Measurements from ENCODE around the gene RTN4IP1.

DNA sequence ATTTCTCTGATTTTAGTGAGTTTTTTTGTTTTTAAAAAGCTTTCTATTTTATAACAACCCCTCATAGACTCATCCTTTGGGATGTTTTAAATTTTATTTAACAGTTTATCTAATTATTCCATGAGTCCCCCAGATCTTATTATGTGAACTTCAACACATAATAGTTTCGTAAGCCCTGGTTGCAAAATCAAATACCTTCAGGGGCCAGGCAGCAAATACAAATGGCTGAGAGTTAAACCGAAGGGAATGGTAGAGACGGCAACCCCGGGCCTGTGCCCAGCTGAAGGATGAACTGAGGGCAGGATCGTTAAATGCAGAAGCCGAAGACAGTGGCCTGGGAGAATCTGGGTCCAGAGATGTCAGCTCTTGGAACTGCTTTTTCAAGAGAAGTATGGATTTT, 88.4 kb downstream of the RTN4IP1 start:
- TF ChIP-seq CHD4 (IDR thresholded peaks at IDR 0.05; ENCODE audit: insufficient read depth, insufficient replicate concordance, low read depth, low read length, poor library complexity, severe bottlenecking) = no peak
- TF ChIP-seq, protein P1, sequence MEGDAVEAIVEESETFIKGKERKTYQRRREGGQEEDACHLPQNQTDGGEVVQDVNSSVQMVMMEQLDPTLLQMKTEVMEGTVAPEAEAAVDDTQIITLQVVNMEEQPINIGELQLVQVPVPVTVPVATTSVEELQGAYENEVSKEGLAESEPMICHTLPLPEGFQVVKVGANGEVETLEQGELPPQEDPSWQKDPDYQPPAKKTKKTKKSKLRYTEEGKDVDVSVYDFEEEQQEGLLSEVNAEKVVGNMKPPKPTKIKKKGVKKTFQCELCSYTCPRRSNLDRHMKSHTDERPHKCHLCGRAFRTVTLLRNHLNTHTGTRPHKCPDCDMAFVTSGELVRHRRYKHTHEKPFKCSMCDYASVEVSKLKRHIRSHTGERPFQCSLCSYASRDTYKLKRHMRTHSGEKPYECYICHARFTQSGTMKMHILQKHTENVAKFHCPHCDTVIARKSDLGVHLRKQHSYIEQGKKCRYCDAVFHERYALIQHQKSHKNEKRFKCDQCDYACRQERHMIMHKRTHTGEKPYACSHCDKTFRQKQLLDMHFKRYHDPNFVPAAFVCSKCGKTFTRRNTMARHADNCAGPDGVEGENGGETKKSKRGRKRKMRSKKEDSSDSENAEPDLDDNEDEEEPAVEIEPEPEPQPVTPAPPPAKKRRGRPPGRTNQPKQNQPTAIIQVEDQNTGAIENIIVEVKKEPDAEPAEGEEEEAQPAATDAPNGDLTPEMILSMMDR (IDR thresholded peaks at IDR 0.05 in 2 of 3, conservative IDR thresholded peaks at IDR 0.05 in 1 of 3; ENCODE audit: insufficient read depth in 2 of 3, low read depth in 1 of 3, low read length in 3 of 3) = no peak
- TF ChIP-seq, protein P2, sequence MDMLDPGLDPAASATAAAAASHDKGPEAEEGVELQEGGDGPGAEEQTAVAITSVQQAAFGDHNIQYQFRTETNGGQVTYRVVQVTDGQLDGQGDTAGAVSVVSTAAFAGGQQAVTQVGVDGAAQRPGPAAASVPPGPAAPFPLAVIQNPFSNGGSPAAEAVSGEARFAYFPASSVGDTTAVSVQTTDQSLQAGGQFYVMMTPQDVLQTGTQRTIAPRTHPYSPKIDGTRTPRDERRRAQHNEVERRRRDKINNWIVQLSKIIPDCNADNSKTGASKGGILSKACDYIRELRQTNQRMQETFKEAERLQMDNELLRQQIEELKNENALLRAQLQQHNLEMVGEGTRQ (CRISPR knock-in tag; IDR thresholded peaks at IDR 0.05) = no peak
- no peak for TF ChIP-seq SIN3A (IDR thresholded peaks at IDR 0.05; ENCODE audit: borderline replicate concordance in 2 of 2, control insufficient read depth in 1 of 2, low read depth in 2 of 2, low read length in 2 of 2)
- no peak for TF ChIP-seq BRD4 (IDR thresholded peaks at IDR 0.05)
- no peak for TF ChIP-seq ZSCAN32 (CRISPR knock-in tag; IDR thresholded peaks at IDR 0.05)
- no peak for TF ChIP-seq RFX5 (IDR thresholded peaks at IDR 0.05; ENCODE audit: low read depth, low read length)
- TF ChIP-seq, protein P3, sequence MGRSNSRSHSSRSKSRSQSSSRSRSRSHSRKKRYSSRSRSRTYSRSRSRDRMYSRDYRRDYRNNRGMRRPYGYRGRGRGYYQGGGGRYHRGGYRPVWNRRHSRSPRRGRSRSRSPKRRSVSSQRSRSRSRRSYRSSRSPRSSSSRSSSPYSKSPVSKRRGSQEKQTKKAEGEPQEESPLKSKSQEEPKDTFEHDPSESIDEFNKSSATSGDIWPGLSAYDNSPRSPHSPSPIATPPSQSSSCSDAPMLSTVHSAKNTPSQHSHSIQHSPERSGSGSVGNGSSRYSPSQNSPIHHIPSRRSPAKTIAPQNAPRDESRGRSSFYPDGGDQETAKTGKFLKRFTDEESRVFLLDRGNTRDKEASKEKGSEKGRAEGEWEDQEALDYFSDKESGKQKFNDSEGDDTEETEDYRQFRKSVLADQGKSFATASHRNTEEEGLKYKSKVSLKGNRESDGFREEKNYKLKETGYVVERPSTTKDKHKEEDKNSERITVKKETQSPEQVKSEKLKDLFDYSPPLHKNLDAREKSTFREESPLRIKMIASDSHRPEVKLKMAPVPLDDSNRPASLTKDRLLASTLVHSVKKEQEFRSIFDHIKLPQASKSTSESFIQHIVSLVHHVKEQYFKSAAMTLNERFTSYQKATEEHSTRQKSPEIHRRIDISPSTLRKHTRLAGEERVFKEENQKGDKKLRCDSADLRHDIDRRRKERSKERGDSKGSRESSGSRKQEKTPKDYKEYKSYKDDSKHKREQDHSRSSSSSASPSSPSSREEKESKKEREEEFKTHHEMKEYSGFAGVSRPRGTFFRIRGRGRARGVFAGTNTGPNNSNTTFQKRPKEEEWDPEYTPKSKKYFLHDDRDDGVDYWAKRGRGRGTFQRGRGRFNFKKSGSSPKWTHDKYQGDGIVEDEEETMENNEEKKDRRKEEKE (IDR thresholded peaks at IDR 0.05; ENCODE audit: borderline replicate concordance in 1 of 2, control insufficient read depth in 1 of 2, low read depth in 2 of 2, low read length in 1 of 2) = no peak
- no peak for TF ChIP-seq CEBPB (tag; IDR thresholded peaks at IDR 0.05)
- TF ChIP-seq, protein P4, sequence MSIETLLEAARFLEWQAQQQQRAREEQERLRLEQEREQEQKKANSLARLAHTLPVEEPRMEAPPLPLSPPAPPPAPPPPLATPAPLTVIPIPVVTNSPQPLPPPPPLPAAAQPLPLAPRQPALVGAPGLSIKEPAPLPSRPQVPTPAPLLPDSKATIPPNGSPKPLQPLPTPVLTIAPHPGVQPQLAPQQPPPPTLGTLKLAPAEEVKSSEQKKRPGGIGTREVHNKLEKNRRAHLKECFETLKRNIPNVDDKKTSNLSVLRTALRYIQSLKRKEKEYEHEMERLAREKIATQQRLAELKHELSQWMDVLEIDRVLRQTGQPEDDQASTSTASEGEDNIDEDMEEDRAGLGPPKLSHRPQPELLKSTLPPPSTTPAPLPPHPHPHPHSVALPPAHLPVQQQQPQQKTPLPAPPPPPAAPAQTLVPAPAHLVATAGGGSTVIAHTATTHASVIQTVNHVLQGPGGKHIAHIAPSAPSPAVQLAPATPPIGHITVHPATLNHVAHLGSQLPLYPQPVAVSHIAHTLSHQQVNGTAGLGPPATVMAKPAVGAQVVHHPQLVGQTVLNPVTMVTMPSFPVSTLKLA (conservative IDR thresholded peaks at IDR 0.05) = no peak
- no peak for TF ChIP-seq SETDB1 (IDR thresholded peaks at IDR 0.05; ENCODE audit: low read length)
- TF ChIP-seq KLF13 (tag; IDR thresholded peaks at IDR 0.05; ENCODE audit: borderline replicate concordance, low read depth) = no peak
- TF ChIP-seq, protein P5, sequence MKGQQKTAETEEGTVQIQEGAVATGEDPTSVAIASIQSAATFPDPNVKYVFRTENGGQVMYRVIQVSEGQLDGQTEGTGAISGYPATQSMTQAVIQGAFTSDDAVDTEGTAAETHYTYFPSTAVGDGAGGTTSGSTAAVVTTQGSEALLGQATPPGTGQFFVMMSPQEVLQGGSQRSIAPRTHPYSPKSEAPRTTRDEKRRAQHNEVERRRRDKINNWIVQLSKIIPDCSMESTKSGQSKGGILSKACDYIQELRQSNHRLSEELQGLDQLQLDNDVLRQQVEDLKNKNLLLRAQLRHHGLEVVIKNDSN (CRISPR knock-in tag; IDR thresholded peaks at IDR 0.05) = no peak
- no peak for TF ChIP-seq MTA1 (IDR thresholded peaks at IDR 0.05; ENCODE audit: borderline replicate concordance)

All from K562 (cell line).